DND-41 (cell line): ENCODE measurements around the gene PPP3CA.

Experiments used
- ATAC-seq: fragments of 200-7000 bp; cut with Tn5 transposase; 3 replicates; pipeline ENCODE4 v1.9.1; 2021; ENCODE audit warnings: low read depth; ENCODE audit not compliant: insufficient read depth
- DNase-seq: peaks from one replicate; pipeline ENCODE4 v3.0.0-alpha.2; 2020
- H2AFZ ChIP-seq: 2 replicates; pipeline ENCODE4 v1.6.0; 2012; ENCODE audit warnings: low read depth, low read length
- H3K27ac ChIP-seq: 2 replicates; pipeline ENCODE4 v1.5.1; 2012; ENCODE audit warnings: low read length, inconsistent platforms
- H3K27me3 ChIP-seq: fragments of 200-600 bp; sonication (generic); 2 replicates; pipeline ENCODE4 v1.6.0; 2012; ENCODE audit warnings: low read length, mild to moderate bottlenecking, inconsistent platforms; ENCODE audit not compliant: insufficient read depth, poor library complexity
- H3K36me3 ChIP-seq: 2 replicates; pipeline ENCODE4 v1.5.1; 2012; ENCODE audit warnings: low read length, inconsistent platforms; ENCODE audit not compliant: insufficient read depth
- H3K4me1 ChIP-seq: 2 replicates; pipeline ENCODE4 v1.5.1; 2012; ENCODE audit warnings: mild to moderate bottlenecking, low read length; ENCODE audit not compliant: insufficient read depth
- H3K4me2 ChIP-seq: 2 replicates; pipeline ENCODE4 v1.6.0; 2012; ENCODE audit warnings: mild to moderate bottlenecking, moderate library complexity, low read length, inconsistent platforms; ENCODE audit not compliant: insufficient read depth
- H3K4me3 ChIP-seq, 2 experiments: fragments of 200-600 bp in 1 of 2; shearing (Covaris generic) in 1 of 2; 2 replicates each; pipeline ENCODE4 v1.5.1; 2012 to 2016; ENCODE audit warnings: inconsistent platforms in 2 of 2, low read length in 2 of 2, mild to moderate bottlenecking in 2 of 2, low read depth in 1 of 2, moderate library complexity in 1 of 2
- H3K79me2 ChIP-seq: 2 replicates; pipeline ENCODE4 v1.6.0; 2012; ENCODE audit warnings: low read length, inconsistent platforms; ENCODE audit not compliant: insufficient read depth
- H3K9ac ChIP-seq: 2 replicates; pipeline ENCODE4 v1.6.0; 2012; ENCODE audit warnings: low read depth, mild to moderate bottlenecking, inconsistent platforms, low read length, moderate library complexity
- H3K9me3 ChIP-seq: 2 replicates; pipeline ENCODE4 v1.5.1; 2012; ENCODE audit warnings: low read length, moderate library complexity, mild to moderate bottlenecking, inconsistent platforms; ENCODE audit not compliant: insufficient read depth, severe bottlenecking
- H4K20me1 ChIP-seq: 2 replicates; pipeline ENCODE4 v1.6.0; 2012; ENCODE audit warnings: low read length; ENCODE audit not compliant: insufficient read depth
- CTCF ChIP-seq: IDR thresholded peaks from 2 replicates; pipeline ENCODE4 v1.5.1; 2012; ENCODE audit warnings: borderline replicate concordance, low read length, moderate library complexity, mild to moderate bottlenecking; ENCODE audit not compliant: poor library complexity, severe bottlenecking; ENCODE audit errors: extremely low read depth
- EZH2 ChIP-seq: IDR thresholded peaks from 3 replicates; pipeline ENCODE4 v1.6.1; 2012; ENCODE audit warnings: borderline replicate concordance, low read depth, mild to moderate bottlenecking, moderate library complexity, low read length, inconsistent platforms; ENCODE audit not compliant: severe bottlenecking

Gene PPP3CA

GRCh38 chr4:101292901-101293300 lies 54.4 kb downstream of the PPP3CA start:
- ATAC-seq (no peak), DNase-seq (no peak)
- Histone ChIP-seq H3K36me3 (no peaks in the 10 kb centered on the region), H3K4me1 (no peaks in the 10 kb centered on the region), H3K4me3 (no peak overlapping the region), H3K9me3 (no peaks in the 10 kb centered on the region), H3K4me2 (no peak overlapping the region), H3K27me3 (no peaks in the 10 kb centered on the region), H3K9ac (no peak overlapping the region), H3K27ac (no peak overlapping the region), H4K20me1 (peaks cover 11% of the 10 kb centered on the region; the same call in 1 of the 2 replicates), H3K79me2 (peaks cover 18% of the 10 kb centered on the region), H2AFZ (no peak overlapping the region)
- TF ChIP-seq CTCF (no peak), EZH2 (no peak)

- H3K79me2 ChIP-seq: peaks cover 17% of the 10 kb centered on the region
- no peaks in the 10 kb centered on the region for H3K9me3 ChIP-seq
- no peak overlapping the region for H3K4me3 ChIP-seq
- DNase-seq: no peak
- H4K20me1 ChIP-seq: peaks cover 6% of the 10 kb centered on the region; the same call in 1 of the 2 replicates
- ATAC-seq: no peak
- no peaks in the 10 kb centered on the region for H3K27me3 ChIP-seq
- no peak overlapping the region for H3K27ac ChIP-seq
- H3K36me3 ChIP-seq: no peaks in the 10 kb centered on the region
- H3K4me1 ChIP-seq: no peaks in the 10 kb centered on the region
- H3K4me2 ChIP-seq: no peak overlapping the region
- H2AFZ ChIP-seq: no peak overlapping the region
- H3K9ac ChIP-seq: no peak overlapping the region
- TF ChIP-seq CTCF (no peak), EZH2 (no peak)
Measured at GRCh38 chr4:101292214-101292613, 55.1 kb downstream of the PPP3CA start.

GRCh38 chr4:101291198-101291597 lies 56.1 kb downstream of the PPP3CA start:
- H3K27me3 ChIP-seq: no peaks in the 10 kb centered on the region
- DNase-seq (no peak), ATAC-seq (no peak)
- H3K4me2 ChIP-seq: no peak overlapping the region
- H3K9me3 ChIP-seq: no peaks in the 10 kb centered on the region
- peaks cover 16% of the 10 kb centered on the region for H3K79me2 ChIP-seq
- H3K4me1 ChIP-seq: no peaks in the 10 kb centered on the region
- H4K20me1 ChIP-seq: peaks cover 5% of the 10 kb centered on the region; the same call in 1 of the 2 replicates
- TF ChIP-seq EZH2 (no peak), CTCF (no peak)
- no peak overlapping the region for H3K27ac ChIP-seq
- no peak overlapping the region for H2AFZ ChIP-seq
- no peak overlapping the region for H3K4me3 ChIP-seq
- H3K36me3 ChIP-seq: no peaks in the 10 kb centered on the region
- H3K9ac ChIP-seq: no peak overlapping the region

- Histone ChIP-seq H3K27me3 (no peaks in the 10 kb centered on the region), H3K9ac (no peak overlapping the region), H2AFZ (no peak overlapping the region), H3K4me3 (no peak overlapping the region), H3K27ac (no peak overlapping the region), H3K36me3 (no peaks in the 10 kb centered on the region), H3K9me3 (no peaks in the 10 kb centered on the region), H3K79me2 (peaks cover 18% of the 10 kb centered on the region), H3K4me1 (no peaks in the 10 kb centered on the region), H4K20me1 (peaks cover 8% of the 10 kb centered on the region; the same call in 1 of the 2 replicates), H3K4me2 (no peak overlapping the region)
- DNase-seq (no peak), ATAC-seq (no peak)
- TF ChIP-seq EZH2: no peak
- no peak for TF ChIP-seq CTCF
Measured at GRCh38 chr4:101290654-101291053, 56.7 kb downstream of the PPP3CA start.
